Inflammatory macrophage (primary cell): Measurements from ENCODE around the gene ZNF496.
"Not testable (repeated sequence)": the region's sequence is repeated elsewhere in the genome, so short reads cannot be mapped to it uniquely, and the experiment has no call there.

Experiments used
- DNase-seq, 2 donors: peaks; one replicate each; pipeline ENCODE4 v3.0.0-alpha.2; 2020 to 2022

The ZNF496 gene

DNA sequence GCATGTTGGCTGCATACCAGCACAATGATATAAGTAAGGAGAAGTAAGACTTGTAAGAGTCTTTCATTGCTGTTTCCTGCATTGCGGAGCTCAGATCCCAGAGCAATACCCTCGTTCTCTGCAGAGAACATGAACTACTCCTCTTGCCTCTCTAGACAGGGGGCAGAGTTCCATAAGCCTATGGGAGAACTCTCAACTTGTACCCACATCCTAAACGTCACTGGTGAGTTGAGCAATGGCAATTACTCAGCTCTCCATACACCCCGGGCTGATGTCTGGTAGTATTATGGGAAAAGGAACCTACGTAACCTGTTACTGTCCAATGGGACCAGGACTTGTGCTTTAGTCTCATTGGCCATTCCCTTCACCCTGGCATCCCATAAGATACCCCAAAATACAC, 27.3 kb upstream of the ZNF496 start:
- peak; percentile 96 for DNase-seq

DNA sequence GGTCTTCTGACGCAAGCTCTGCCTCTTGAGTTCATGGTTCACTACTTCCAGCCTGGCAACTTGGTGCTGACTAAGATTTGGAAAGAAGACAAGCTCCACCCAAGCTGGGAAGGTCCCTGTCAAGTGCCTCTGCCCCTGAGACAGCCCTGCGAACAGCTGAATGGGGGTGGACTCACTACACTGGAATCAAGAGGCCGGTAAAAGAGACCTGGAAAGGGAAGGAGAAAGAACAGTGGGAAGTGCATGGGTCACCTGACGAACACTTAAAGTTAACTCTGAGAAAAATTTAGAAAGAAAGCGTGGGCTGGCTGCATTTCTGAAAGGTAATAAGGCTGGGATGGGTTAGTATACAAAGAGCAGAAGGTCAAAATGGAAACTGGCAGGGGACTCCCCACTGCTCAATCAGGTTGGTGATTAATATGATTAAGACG, 26.1 kb upstream of the ZNF496 start:
- DNase-seq = peak; percentile 64 to 82

DNA sequence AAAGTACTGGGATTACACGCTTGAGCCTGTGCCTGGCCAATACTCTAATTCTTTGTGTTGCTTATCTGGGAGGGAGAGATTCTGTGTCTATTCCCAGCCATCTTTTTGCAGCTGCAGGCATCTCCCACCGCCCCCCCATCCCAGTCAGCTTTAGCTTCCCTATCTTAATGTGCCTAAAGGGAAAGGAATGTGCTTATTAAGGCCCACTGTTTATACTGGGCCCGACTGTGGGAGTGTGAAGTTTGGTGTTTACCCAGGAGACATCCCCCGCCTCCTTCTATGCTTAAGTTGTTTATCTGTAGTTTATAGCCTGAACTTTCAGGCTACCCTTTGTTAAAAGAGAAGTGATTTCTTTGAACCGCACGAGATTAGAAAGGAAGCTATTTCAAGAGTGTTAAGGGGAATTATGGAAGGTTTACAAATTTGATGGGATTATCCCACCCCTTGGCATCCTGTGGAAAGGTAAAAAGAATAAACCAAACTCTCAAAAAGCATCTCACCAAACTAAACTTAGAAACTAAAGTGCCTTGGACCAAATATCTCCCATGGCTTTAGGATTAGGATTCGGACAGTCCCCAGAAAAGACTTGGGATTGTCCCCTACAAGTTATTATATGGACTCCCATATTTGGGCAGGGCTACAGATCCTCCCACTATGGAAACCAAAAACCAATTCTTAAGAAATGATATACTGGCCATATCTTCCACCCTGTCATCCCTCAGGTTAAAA, 25.5 kb upstream of the ZNF496 start:
- DNase-seq = no peak

DNA sequence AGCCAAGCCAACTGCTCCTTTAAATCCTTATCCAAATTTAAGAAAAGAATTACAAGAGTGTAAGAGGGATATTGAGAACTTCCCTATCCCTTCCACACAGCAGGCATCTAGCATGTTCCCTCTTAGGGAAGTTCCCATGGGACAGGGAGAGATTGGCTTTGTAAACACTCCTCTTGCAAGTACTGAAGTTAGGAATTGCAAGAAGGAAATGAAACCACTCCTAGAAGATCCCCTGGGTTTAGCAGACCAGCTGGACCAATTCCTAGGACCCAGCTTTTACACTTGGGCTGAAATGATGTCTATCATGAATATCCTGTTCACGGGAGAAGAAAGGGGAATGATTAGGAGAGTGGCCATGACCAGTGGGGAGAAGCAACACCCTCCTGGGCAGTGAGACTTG, 23.5 kb upstream of the ZNF496 start:
- not testable (repeated sequence) for DNase-seq

- DNase-seq = no peak
Measured at GRCh38 chr1:247352175-247352574, 20.5 kb upstream of the ZNF496 start.

DNA sequence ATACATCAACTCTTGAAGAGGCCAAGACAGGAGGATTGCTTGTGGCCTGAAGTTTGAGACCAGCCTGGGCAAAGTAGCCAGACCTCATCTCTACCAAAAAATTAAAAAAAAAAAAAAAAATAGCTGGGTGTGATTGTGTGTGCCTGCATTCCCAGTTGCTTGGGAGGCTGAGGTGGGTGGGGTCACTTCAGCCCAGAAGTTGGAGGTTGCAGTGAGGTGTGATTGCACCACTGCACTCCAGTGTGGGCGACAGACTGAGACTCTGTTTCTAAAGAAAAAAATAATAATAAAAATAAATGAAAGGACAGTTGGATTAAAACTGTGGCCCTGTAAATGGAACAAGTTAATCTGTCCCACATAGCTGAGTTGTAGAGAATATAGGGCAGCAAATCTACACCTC, 18.9 kb upstream of the ZNF496 start:
- DNase-seq = peak; percentile 27 to 53

- DNase-seq = peak in 1 of 2 donors; percentile 25
Measured at GRCh38 chr1:247347477-247348222, 16.0 kb upstream of the ZNF496 start.

- no peak for DNase-seq
Measured at GRCh38 chr1:247345881-247346280, 14.2 kb upstream of the ZNF496 start.

DNA sequence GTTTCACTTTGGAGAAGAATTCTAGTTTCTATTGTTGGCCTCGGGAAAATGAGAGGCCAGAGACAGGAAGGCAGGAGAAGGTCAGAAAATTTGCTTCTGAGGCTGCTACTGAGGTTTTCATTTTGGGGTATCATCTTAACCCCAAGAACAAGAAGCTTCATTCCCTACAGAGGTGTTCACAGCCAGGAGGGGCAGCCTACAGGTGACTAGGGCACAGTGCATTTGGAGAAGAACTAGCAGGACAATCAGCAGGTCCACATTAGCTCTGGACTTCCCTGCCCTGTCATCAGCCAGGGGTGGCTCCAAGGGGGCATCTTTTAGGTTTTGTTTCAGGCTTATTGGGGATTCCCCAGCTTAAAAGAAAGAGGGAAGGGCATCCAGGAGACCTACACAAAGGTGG, 12.1 kb upstream of the ZNF496 start:
- DNase-seq = no peak

DNA sequence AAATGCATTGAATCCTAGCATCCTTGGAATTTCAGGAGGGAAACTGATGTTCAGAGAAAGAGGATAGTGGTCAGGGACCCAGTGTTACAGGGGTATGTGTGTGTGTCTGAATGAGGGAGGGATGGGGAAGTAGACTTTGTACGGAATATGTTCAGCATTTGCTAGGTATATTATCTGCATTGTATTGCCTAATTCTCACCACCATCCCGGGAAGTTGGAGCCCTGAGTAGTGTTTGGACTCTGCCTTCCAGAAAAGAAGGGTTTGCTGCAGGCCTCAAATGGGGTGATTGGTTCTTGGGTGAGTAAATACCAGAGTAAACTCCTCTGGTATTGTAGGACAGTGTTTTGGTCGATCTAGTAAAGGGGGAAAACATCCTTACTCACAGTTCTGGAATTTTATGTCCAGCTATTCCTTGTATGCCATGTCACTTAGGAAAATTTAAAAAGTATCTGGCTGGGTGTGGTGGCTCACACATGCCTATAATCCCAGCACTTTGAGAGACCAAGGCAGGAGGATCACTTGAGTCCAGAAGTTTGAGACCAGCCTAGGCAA, 7.1 kb upstream of the ZNF496 start:
- no peak for DNase-seq

DNA sequence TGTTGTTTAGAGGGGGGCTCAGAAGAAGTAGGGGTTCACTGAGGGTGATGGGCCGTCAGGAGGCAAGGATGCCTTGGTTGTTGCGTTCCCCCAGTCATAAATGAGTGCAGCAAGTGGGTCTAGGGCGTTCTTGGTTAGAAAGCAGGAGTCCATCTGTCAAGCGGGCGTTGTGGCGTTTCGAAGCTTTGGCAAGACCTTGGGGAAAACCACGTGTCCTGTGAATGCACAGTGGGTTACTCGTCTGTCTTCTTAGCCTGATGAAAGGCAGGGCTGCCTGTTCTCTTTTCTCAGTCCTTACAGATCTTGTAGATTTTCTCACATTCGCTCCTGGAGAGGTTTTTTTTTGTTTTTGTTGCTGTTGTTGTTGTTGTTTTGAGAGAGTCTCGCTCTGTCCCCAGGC, 6.3 kb upstream of the ZNF496 start:
- no peak for DNase-seq

- no peak for DNase-seq
Measured at GRCh38 chr1:247337250-247337746, 5.6 kb upstream of the ZNF496 start.

DNA sequence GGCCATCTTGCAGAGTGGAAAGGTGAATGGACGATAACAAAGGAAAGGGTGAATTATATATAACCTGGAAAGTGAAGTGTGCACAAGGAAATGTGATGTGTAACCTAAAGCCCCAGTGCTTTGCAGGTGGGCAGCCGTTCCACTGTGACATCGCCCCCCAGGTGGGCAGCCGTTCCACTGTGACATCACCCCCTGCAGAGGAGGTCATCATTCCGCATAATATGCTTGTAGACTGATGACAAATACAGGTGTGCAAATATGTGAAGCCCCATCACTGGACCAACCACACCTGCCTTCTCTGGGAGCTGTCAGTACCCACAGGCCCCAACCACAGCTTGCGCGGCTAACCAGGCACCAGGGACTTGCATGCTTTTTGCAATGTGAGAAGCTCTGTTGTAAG, 4.7 kb upstream of the ZNF496 start:
- no peak for DNase-seq

- DNase-seq = peak; percentile 14 to 50
Measured at GRCh38 chr1:247335882-247336281, 4.2 kb upstream of the ZNF496 start.

- no peak for DNase-seq
Measured at GRCh38 chr1:247334378-247335133, 2.9 kb upstream of the ZNF496 start.

DNA sequence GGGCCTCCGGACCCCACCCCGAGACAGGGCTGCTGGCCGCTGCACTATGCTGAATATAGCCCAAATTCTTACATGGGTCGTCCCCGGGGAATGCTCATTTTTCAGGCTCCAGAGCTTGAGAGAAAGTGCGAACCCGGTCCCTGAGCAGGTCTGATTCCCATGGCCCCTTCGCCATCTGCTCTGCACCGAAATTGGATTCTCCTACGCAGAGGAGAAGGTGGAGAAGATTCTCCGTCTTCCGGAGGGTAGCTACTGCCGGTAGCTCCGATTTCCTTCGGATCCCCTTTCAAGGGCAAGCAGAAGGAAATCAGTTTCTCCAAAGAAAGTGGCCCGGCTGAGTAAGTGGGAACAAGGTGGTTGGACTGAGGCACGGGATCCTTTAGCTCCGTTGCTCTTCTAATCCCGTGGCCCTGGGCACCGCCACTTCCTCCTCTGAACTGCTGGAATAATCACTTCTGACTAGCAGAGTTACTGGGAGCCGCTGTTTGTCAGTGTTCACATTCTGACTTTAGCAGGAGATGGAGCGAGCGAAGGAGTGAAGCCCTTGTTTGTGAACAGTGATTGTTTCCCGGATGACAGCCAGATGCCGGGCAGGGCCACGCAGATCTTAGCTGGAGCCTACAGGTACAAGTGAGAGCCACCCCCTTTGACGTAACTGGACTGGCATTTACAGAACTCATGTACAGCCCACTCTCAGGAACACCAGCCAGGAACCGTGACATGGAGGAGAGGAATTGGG, 1.1 kb upstream of the ZNF496 start:
- DNase-seq = peak; percentile 68 to 85

- peak; percentile 45 to 68 for DNase-seq
Measured at GRCh38 chr1:247332215-247332622, 552 bp upstream of the ZNF496 start.

GRCh38 chr1:247331172-247331524, 519 bp downstream of the ZNF496 start:
- DNase-seq = peak; percentile 68 to 82

GRCh38 chr1:247330548-247331171, 1.0 kb downstream of the ZNF496 start:
- no peak for DNase-seq

- DNase-seq = no peak
Measured at GRCh38 chr1:247329097-247329617, 2.5 kb downstream of the ZNF496 start.

- no peak for DNase-seq
Measured at GRCh38 chr1:247328311-247328710, 3.4 kb downstream of the ZNF496 start.
